Activated CD8-positive, alpha-beta memory T cell treated with anti-CD3 and anti-CD28 coated beads for 4 hours (primary cell): ENCODE results near the gene PLA2G2E.
"Not testable (repeated sequence)": the region's sequence is repeated elsewhere in the genome, so short reads cannot be mapped to it uniquely, and the experiment has no call there.

ENCODE experiments used
- DNase-seq, 2 donors: peaks; one replicate each; pipeline ENCODE4 v3.0.0-alpha.2; 2020; ENCODE audit warnings: low read depth in 2 of 2

The PLA2G2E gene

DNA sequence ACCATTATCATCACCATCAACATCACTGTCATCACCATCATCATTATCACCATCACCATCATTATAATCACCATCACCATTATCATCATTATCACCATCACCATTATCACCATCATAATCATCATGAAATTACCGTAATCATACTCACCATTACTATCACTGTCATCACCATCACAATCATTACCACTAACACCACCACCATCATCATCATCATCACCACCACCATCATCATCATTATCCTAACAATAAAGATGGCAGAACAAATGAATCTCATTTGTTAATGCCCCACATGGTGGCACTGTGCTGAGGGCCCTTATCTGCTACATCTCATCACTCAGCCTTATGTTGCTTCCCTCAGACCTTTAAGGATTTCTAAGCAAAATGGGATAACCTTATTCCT lies 9.4 kb upstream of the PLA2G2E start:
- no peak for DNase-seq

DNA sequence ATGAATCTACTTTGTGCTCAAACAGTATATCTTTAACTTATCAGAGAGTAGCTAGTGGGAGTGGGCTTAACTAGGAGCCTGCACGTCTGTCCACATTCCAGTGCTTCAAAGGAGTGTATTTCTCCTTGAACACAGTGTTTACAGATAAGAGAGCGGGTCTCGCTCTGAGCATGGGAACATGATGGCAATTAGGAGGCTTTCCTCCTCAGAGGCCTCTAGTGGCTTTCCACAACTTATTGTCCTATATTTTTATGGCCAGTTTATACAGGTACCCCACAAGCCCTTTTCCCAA lies 3.7 kb upstream of the PLA2G2E start:
- not testable (repeated sequence) for DNase-seq

DNA sequence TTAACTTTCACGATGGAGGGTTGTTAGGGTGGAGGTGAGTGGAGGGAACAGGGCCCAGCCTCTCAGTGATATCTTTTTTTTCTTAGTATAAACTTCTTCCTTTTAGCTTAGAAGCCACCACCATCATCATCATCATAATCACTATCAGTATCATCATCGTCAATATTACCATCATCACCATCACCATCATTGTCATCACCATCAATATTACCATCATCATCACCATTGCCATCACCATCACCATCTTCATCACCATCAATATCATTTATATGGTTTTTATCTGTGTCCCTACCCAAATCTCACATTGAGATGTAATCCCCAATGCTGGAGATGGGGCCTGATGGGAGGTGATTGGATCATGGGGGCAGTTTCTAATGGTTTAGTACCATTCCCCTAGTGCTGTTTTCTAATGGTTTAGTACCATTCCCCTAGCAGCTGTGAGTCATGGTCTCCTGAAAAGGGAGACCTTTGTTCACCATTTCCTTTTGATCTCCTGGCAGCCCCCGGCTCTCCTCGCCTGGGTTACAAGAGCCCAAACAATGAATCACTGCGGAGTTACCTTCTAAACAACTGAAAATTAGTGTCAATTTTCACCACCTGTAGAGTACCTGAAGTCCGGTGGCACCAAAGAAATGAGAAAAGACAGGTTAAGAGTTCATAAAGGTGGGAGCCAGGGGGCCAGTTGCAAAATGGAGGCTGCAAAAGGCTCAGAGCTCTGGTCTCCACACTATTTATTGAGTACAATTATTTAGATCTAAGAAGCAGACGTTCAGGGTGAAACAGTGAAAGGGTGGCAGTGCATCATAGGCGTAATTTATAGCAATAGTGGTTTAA lies 3.1 kb upstream of the PLA2G2E start:
- DNase-seq = no peak

DNA sequence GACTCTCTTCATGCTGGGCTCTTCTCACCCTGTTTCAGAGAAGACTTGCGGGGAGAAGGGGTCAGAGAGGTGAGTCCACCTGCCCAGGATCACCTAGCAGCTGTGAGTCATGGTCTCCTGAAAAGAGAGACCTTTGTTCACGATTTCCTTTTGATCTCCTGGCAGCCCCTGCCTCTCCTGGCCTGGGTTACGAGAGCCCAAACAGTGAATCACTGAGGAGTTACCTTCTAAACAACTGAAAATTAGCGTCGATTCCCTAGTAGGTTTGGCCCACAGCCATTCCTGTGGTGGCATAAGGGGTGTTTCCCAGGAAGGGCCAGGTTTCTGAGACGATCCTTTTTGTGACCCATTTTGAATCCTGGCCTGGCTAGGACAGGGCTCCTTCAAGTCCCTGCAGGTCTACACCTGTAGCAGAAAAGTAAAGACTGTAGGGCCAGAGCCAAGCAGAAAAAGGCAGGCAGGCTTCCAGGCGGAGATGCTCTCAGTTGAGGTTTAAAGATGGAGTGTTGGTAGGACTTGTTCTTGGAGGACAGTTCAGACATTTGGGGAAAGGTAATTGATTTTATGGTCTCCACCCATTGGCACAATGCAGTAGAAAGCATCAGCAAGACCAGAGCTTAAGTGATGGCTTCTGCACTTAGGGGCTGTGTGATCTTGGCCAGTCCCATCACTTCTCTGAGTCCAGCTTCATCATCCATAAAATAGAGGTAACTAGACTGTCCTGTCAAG lies 2.1 kb upstream of the PLA2G2E start:
- no peak for DNase-seq

DNA sequence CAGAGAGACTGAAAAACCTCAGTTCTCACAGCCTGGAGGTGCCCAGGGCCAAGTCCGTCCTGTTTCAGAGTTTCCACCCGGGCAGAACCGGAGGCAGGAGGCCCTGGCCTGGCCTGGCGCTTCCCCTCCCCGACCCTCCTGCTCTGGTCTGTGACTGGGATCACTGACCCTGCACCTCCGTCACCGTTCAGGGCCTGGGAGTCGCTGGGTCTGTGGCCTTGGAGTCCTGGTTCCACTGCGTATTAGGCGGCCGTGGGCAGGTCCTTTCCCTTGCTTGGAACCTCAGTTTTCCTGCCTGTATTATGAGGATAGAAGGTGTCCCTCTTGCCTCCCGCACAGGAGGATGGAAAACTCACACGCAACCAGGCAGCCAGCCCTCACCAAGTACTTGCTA lies 533 bp upstream of the PLA2G2E start:
- no peak for DNase-seq

DNA sequence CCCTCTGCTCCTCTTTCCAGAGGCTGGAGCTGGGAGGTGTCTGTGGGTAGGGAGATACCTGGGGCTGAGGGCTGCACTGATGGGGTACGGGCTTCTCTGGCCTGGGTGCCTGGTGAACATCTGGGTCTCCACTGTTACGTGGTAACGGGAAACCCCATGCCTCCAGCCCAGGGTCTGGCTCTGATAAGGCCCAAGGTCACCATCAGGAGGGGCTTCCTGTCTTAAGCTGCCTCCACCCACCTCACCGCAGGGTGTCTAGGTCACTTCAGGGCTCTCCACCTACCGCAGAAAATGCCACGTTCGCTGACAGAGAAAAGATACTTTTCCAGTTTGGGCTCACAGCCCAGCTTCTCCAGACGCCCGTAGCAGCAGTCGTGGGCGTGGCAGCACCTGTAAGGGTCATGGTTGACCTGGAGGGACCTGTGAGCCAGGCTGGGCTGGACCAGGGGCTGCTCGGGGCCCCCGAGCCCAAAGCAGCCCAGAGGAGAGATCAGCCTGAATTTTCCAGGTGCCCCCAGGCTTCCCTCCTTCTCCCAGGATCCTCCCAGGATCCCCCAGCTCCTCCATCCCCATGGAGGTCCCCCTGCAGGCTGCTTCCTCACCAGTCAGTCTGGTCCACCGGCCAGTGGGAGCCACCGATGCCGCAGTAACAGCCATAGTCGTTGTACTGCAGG lies 1.3 kb downstream of the PLA2G2E start:
- DNase-seq = no peak

DNA sequence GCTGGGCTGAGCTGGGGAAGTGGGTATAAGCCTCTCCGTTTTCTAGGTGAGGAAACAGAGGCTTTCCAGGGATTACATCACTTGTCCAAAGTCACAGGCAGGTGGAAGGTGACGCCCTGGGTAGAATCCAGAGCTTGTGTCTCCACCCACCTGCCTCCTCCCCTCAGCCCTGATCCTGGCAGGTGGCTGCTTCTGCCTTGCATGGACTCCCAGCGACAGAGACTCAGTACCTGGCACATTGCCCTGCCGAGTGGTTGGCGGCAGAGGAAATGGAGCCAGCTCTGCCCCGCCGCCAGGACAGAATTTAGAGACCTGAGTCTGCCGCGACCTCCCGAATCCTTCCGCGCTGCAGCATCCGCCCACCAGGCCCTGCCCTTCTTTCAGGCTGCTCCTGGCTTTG lies 2.1 kb downstream of the PLA2G2E start:
- no peak for DNase-seq

DNA sequence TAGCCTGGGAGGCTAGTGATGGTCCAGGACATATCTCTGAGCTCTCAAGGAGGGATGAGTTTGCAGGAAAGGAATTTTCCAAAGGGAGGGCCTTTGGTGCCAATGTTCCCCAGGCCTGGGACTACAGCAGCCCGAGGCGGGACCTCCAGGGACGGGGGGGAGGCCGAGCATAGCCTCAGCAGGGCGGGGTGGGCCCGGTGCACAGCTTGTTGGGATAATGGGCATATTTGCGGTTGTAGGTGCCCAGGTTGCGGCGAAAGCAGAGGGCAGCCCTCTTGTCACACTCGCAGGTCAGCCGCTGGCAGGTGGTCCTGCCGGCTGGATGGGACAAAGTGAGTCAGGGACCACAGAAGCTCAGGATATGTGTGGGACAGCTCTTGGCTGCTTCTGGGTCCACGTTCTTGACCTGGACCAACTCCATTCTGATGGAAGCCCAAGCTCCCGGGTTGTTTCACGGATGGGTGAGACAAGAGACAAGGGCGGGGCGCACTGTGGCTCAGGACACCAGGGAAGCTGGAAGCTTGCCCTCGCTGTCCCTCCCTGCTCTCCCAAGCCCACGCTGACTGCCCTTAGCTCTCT lies 3.2 kb downstream of the PLA2G2E start:
- no peak for DNase-seq

DNA sequence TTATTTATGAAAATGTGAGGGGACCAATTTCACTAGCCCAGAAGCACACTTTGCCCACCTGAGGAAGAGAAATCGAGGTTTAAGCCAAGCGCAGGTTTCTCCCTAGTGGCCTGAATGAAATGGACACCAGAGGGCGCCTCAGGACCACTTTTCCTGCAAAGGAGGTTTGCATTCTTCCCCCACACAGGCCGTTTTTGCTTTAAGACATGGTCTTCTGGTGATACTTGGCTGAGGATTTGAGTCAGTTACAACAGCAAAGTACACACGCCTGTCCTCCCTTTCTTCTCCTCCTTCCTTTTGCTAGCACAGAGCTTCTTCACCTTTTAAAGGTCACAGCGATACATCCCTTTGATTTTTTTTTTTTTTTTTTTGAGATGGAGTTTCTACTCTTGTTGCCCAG lies 5.4 kb downstream of the PLA2G2E start:
- peak; percentile 53 to 60 for DNase-seq

DNA sequence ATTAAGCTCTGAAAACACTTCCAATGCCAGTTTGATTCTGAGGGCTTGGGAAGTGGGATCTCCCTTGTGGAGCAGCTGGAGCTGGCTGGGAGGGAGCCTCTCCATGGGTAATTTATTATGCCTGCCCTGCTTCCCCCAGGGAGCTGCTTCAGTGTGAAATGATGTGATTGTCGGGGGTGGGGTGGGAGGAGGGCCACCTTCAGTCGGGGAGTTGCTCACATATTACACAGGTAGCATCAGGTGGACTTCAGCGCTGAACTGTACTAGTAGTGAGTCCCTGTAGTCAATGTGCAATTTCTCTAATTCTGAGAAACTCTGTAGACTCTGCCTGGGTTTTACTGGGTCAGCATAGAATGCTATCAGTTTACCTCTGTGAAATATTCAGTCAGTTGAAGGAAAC lies 12.8 kb downstream of the PLA2G2E start:
- DNase-seq = no peak

DNA sequence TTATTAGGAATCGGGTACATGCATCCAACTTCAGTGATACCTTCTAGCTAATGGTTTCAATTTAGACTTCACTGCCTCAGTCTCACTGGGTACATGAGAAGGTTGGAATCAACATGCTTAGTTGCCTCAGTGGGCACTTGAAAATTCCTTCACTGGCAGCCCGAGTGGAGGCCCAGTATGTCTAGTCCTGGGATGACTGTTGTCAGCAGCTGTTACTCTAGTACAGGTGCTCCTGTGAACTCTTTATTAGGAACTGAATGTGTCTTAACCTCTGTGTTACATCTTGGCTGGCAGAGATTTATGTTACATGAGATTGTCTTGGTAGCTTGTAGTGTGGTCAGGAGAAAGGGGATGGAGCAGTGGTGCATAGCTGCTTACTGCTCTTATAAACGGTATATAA lies 13.4 kb downstream of the PLA2G2E start:
- DNase-seq = no peak

DNA sequence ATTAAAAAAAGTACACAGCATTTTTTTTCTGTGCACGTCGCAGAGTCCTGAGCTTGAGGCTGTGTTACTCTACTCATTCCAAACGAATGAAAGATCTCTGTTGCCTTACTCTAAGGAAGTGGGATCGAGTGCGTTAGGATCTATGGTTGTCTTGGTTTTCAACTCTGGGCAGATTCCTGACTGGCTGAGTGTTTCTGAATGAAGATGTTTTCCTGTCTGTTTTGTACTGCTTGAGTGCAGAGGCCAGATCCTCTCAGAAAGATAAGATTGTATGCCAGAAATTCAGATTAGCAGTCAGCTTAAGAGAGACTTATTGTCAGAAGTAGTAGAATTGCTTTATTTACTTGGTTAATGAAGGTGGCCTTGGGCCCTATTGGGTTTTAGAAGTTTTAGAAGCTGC lies 14.0 kb downstream of the PLA2G2E start:
- DNase-seq = no peak

DNA sequence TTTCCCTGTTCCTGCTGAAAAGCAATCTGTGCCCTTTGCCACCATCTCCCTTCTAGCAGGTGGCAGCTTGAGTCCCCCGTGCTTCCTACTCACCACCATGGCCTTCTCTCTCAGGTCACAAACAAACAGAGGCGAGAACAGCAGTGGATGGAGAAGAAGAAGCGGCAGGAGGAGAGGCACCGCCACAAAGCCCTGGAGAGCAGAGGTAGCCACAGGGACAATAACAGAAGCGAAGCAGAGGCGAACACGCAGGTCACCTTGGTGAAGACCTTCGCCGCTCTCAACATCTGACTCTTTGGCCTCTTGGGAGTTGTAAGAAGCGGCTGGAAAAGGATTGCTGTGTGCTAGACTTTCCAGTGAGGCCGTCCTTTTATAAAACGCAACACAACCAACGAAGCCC lies 16.0 kb downstream of the PLA2G2E start:
- DNase-seq = no peak

DNA sequence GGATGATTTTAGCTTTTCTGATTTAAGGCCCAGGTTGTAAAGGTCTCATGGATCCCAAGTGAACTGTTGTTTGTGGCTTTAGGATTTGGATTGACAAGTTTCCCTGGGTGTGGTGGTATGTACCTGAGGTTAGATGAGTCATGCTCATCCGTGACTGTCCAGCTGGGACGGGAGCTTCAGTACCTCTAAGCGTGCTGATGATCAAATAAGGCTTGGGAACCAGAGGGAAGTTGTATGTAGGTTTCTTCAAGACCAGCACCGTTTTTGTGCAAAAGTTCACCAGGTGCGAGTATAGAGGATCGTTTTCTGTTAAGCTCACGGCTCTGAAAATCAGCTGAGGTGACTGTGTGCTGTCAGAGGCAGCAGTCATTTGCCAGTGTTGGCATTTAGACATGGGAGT lies 19.8 kb downstream of the PLA2G2E start:
- no peak for DNase-seq

DNA sequence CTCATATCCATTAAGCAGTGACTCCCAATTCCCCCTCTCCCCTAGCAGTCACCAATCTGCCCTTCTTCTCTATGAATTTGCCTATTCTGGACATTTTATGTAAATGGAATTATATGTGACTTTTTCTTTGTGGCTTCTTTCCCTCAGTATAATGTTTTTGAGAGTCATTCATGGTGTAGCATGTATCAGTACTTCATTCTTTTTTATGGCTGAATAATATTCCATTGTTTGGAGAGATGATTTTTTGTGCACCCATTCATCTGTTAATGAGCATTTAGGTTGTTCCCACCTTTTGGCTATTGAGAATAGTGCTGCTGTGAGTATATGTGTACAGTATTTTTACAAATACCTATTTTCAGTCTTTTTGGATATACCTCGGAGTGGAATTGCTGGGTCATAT lies 21.8 kb downstream of the PLA2G2E start:
- DNase-seq = no peak

DNA sequence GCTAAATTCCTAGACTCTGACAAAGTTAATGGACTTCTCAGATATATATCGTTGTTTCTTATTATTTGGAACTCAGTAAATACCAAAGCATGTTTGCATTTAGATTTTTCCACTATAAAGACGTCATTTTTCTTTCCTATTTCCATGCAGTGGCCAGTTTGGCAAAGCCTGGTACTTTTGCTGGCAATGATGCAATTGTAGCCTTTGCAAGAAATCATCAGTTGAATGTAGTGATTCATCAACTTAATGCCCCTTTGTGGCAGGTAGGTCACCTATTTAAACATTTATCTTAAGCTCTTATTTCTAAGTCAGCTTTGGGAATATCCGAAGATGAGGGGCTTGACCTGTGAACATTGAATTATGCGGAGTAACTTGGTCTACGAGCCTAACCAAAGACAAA lies 29.2 kb downstream of the PLA2G2E start:
- no peak for DNase-seq

DNA sequence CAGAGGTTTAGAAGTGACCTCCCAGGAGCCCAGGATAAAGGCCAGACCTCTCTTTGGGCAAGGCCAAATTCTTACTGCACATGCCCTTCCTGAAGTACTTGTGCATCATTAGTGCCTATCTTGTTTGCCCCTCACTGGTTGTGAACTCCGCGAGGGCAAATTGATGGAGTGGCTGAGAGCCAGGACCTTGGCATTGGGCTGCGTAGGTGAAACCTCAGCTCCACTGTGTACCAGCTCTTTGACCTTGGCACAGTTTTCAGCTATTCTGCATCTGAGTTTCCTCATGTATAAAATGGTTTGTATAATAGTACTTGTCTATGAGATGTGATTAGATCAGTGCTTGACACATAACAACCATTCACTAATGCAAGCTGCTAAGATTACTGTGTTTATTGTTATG lies 29.7 kb downstream of the PLA2G2E start:
- DNase-seq = no peak

DNA sequence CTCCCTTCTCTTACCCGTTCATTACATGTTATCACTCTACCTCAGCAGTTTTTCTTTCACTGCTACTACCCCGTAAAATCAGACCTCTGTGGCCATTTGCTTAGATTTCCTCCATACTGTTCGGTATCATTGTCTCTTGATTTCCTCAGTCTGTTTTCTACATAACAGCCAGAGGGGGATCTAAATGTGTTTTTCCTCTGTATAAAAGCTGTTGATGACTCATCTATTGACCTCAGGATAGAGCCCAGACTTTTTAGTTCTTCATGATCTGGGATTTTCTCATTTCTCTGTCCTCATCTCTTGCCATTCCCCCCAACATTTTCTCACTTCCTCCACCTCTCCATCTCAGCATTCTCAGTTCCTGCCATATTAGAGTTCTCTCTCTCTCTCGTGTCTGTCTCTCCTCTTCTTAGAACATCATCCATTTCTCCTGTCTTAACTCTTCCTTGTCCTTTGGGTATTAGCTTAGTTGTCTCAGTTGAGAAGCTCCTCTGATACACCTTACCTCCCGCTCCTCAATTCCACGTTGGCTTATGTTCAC lies 30.7 kb downstream of the PLA2G2E start:
- DNase-seq = no peak

DNA sequence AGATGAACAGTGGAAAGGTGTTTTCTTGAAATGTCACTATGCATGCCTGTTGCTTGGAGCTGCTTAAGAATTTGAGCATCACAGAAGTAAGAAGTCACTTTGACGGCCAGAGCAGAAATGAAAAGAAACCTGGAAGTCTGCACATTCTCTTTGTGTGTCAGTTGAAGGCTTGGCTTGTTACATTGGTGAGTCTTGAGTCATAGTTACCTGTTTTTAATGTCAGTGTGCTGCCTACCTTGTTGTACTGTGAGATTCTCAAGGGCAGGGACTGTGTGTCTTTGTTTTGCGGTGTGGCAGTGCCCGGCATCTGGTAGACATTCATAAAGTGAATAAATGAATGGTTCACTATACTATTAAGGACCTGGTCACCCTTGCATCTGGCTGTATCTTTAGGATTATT lies 31.3 kb downstream of the PLA2G2E start:
- DNase-seq = no peak

DNA sequence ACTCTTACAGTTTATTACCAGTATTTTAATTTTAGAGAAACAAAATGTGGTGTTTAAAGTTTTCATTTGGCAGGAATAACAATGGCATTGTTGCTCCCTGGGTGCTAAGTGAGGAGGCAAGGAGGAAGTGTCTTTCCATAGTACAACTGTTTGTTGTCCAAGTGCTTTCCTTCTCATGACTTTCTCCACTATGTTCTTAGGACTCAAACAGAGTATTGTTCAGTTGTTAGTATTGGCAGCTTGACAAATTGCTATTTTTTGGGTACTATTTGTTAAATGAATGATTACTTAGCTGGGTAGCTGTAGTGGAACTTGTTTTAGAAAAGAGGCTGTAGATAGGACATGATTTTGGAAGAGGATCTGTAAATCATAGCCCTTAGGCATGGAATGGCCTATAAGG lies 33.8 kb downstream of the PLA2G2E start:
- DNase-seq = no peak

DNA sequence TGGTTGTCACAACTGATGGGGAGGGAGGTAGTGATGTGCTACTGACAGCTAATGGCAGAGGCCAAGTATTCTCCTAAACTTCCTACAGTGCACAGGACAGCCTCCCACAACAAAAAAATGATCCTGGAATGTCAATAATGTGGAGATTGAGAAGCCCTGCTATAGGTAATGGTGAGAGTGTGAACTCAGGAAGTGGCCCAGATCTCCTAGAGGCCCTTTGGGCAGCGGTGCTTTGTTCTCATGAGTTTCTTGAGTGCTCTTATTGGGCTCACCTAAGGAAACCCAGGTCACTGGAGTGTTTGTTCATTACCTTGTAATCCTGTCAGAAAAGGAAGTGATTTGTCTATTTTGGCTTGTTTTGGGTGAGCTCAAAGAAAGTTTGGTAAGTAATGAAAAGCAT lies 35.3 kb downstream of the PLA2G2E start:
- no peak for DNase-seq

DNA sequence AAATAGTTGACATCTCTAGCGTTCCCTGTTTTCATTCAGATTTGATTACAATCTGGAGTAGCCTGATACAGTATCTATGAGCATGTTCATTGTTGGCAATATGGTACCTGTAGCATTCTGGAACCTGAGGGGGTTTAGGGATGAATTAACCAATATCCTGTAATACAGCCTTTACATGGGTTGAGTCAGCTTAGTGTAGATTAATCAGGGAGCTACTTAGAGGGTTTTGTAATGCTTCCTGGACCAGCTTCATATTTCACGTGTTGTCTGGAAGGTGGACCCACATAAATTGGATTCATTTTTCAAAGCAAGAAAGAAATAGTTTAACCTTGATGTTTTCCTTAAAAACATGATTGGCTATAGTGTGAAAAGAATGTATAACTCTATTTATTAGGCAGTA lies 37.6 kb downstream of the PLA2G2E start:
- no peak for DNase-seq

DNA sequence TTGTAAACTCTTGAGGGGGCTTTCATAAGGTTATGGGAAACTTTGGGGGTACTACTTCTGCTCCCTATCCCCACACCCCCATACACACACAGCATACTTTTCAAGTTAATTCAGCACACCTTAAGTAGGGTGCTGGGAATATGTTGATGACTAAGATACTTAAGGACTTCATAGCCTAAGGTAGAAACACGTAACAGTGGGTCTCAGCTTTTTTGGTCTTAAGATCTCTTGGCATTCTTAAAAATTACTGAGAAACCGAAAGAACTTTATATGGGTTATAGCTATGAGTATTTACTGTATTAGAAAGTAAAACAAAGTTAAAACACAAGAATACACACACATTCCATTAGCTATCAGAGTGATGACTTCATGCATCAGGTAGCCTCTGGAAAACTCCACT lies 39.1 kb downstream of the PLA2G2E start:
- DNase-seq = no peak
